Left kidney (tissue), 2 donors: ENCODE data around the gene ACP7. TPM values are rescaled to one million over a fixed set of nuclear protein-coding genes. Genes with fewer than 3 reads are reported as not detected.

ENCODE experiments used
- DNase-seq: peaks from one replicate; pipeline ENCODE4 v3.0.0-alpha.2; 2013
- polyA plus RNA-seq: library from polyadenylated mRNA; unstranded; fragments of 120-200 nt; gene quantifications from one replicate; pipeline ENCODE4 v1.2.1, GENCODE V29; 2013; ENCODE audit not compliant: insufficient read length

Gene ACP7
- polyA plus RNA-seq, 1 donor: 0.78 TPM

DNA sequence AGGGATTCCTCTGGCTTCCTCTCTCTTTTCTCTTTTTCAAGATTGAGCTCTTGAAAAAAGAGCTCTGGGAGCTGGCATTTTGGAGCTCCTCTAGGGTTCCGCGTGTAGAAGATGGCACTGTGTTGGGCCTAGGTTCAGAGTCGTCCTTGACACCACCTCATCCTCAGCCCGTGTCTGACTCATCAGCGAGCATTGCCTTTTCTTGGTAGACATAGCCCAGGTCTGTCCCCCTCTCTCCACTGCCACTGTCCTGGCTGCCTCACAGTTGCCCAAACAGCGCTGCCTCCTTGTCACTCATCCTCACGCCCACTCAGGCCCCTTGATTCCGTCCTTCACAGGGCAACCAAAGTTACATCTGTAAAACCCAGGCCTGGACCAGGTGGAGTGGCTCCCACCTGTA is 66.1 kb downstream of the ACP7 start:
- DNase-seq: no peak

DNA sequence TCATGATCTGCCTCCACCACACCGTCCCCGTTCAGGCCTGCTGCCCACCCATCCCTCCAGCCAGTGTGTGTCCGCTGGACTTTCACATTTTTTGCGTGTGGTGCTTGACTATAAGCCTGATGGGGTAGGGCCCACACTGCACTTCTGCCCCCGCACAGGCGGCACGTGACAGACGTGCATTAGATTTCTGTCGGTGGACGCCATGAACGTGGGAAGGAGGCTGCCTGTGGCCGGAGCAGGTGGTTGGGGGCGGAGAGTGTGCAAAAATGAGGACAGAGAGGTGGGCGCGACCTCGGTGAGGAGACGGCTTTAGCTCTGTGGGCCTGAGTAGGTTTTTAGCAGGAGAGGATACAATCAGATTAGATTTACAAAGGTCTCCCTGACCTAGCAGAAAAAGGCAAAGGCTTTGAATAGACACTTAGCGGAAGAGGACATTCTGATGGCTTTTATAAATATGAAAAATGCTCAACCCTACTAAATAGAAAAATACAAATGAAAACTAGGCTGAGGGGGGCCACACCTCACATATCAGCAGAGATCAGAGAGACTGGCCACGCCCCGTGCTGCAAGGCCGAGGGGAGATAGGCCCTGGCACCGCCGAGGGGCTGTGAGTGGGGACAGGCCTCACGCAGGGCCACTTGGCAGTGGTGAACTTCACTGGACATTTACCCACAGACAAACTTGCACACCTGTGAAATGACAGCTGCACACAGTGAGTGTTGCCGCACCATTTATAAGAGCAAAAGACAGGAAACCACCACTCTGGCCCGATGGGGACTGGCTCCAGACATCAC is 66.8 kb downstream of the ACP7 start:
- no peak for DNase-seq

DNA sequence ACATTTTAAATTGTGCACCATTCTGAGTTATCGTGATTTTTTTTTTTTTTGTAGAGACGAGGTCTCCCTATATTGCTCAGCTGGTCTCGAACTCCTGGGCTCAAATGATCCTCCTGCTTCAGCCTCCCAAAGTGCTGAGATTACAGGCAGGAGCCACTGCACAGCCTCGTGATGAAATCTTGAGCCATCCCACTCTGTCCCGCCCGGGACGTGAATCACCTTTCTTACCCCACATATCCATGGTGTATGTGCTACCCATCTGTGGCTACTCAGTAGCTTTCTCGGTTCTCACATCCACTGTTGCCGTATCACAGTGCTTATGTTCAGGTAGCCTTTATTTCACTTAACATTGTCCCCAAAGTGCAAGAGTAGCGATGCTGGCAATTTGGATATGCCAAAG is 67.9 kb downstream of the ACP7 start:
- no peak for DNase-seq

DNA sequence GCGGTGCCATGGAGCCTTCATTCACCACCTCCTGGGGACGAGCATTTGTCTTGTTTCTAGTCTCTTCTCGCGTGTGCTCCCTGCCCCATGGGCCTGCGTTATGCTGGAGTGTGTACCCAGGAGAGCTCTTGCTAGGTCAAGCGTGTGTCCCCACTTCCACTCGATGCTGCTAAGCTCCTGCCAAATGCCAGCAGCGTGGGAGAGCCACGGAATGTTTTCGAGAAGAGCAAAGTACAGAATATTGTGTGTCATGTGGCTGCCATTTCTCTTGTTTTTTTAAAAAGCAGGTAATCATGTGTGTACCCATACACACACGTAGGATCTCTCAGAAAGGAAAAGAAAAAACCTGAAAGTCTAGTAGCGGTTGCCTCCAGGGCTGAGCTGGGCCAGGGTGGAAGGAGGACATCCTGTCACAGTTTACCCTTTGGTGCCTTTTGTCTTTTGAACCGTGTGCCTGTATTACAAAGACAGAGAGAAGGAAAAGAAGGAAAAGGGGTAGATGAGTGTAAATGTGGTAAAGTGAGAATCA is 70.0 kb downstream of the ACP7 start:
- no peak for DNase-seq

DNA sequence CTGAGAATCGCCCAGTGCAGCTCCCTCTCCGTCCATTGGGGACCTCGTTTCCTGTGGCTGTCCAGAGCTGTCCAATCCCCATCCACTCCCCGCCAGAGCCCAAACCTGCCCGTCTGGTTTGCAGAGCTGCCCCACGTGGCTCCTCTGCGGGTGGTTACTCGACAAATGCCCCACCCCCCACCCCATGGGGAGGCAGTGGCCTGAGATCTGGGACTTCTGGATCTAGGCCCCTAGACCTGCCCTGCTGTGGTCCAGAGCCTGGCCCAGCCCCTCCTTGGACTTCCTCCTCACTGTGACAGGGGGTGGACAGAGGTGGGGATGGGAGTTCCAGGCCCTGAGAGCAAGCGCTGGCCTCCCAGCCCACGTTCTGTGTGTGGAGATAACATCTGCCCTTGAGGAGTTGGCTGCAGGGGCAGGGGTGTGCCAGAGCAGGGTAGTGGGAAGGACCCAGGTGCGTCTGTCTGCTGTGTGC is 70.5 kb downstream of the ACP7 start:
- DNase-seq: no peak

DNA sequence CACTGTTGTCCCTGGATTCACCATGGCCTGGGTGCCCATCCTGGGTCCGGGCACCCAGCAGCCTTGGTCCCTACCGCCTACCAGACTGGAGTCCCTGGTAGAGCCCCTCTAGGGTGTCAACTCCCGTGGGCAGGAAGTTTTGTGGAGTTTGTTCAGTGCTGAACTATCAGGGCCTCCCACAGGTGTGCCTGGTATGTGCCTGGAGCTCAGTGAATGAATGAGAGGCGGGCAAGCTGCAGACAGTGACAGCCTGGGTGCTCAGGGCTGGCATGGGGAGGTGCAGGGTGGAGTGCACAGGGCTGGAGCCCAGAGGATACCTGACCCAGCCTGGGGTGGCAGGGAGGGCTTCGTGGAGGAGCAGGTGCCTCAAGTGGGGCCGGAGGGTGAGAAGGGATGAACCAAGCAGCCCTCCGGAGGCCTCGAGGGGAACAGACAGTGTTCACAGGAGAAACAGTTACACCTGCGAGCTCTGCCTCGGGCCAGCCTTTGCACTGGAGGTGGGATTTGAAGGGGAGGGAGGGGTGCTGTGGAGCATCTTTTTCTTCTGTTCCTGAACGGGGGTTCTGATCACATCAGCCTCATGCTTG is 71.0 kb downstream of the ACP7 start:
- no peak for DNase-seq

DNA sequence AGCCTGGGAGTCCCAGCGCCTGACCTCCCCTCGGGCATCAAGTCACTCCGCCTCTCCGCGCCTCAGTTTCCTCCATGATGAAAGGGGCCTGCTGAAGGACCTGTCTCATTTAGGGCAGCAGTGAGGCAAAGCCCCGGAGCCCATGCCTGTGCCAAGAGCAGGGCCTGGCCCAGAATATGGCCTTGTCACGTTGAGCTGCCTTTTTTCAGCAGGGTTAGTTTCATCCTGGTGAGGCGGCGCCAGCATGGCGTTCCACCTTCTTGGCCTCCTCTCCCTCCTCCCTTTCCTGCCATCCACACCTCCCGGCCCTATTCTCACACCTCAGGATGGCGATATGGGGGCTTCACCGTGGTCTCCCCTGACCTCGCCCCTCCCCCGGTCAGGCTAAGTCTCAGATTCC is 71.6 kb downstream of the ACP7 start:
- no peak for DNase-seq

DNA sequence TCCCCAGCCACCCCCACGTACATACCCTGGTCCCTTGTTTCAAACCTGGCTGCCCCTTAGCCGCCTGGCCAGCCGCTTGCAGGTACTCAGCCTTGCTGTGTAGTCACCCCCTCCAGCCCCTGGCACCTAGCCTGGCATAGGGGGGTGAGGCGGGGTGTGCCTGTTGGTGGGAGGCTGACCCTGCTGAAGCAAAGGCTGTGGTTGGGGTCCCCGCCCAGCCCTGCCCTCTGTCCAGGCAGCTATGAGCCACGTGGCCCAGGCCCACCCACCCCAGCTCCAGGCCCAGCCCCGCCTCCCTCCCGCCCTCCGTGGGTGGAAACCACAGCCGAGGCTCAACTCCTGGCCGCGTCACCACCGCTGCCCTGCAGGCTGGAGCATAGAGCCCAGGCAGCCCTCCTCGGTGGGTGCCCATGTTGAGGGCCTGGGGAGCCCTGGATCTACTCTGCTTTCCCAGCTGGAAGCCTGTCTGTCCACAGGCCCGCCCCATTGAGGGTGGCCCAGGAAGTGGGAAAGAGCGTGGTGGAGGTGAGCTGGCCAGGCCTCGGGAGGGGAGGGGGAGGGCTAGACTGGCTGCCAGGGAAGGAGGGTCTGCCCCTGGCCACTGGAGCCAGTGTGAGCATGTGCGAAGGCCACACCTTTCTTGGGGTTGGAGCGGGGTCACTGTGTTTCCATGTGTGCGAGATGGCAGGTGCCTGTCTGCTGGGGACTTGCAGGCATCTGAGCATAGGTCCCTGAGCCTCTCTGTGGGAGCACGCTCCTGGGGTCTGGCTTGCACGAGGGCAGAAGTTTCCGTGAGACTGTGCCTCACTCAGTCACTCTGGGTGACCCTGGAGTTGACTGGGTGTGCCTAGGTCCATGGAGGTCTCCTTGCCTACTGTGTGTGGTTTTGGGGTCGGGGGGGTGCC is 72.4 kb downstream of the ACP7 start:
- DNase-seq: no peak

DNA sequence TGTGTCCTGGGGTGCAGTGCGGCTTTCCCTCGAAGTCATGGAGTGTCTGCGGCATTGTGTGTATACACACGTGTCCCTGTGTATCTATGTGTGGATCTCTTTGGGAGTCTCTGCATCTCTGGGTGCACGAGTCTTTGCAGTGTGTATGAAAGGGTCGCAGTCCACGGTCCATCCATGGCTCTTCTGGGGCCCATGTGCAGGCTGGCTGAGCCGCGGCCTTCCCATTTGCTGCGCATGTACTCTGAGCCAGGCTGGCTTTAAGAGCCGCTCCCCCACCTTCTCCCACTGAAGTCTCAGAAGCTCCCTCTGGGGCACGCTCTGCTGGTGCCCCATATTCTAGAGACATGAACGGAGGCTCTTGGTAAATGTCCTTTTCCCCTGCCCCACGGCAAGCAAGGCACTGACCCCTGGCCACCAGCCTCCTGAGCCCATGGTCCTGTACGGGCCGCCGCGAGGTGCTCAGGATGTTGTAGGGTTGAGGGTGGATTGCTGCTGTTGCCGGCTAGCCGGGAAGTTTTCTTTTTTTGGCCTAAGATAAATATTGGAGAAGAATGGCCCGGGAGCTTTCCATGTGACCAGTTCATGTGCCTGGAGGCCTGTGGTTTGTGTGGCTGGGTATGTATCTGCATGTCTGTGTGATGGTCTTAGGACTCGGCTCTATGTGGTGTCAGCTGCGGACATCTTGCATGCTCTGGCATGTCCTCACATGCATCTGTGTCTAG is 73.3 kb downstream of the ACP7 start:
- DNase-seq: no peak

DNA sequence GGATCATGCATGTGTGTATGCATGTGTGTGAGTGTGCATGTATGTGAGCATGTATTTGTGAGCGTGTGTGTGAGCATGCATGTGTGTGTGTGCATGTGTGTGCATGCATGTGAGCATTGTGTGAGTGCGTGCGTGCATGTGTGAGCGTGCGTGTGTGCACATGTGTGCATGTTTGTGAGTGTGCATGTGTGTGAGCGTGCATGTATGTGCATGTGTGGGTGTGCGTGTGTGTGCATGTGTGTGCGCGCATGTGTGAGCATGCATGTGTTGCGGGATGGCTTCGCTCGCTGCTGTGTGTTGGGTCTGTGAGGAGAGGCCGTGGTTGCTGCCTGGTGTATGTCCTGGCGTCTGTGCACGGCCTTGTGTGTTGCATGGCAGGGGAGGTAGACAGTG is 73.8 kb downstream of the ACP7 start:
- DNase-seq: no peak

DNA sequence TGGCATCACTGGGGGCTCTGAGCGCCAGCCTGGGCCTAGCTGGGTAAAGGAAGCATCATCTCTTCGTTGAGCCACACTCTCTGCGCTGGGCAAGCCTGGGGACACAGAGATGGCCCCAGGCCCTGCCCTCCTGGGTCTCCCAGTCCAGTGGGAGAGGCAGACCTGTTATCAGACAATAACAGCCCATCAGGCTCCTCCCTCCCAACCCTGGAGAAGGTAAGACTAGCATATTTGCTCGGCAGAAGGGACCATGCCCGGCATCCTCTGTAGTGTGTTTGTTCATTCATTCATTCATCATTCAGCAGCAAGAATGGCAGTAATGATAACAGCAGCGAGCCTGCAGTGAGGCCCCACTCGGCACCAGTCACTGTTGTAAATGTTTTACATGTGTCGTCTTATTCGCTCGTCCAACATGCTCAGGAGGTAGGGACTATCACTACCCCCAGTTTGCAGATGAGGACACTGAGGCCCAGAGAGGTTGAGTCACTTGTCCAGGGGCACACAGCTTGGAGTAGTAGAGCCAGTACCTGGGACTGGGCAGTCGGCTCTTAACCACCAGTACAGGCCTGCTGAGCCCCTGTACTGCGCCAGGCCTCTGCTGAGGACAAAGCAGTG is 74.6 kb downstream of the ACP7 start:
- no peak for DNase-seq

DNA sequence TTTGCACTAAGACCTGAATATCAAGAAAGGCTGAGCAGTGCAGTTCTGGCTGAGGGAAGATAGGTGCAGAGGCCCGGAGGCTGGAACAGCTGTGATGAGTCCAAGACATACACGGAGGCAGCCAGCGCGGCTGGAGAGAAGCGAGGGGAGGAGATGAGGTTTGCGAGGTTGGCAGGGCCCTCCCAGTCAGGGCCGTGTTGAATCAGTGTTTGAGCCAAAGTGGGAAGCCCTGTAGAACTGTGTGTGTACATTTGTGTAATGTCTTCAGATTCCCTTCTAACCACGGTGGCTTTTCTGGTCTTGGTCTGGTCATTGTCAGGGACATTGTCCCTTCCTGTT is 76.3 kb downstream of the ACP7 start:
- no peak for DNase-seq

Other genes with a start within 250 kb of the ACP7 start
- gene HNRNPL, start 234.4 kb upstream of the ACP7 start, polyA plus RNA-seq: 538 TPM
- 7.4 TPM for gene RINL, start 206.1 kb upstream of the ACP7 start, polyA plus RNA-seq
- 41.7 TPM for gene SIRT2, start 184.8 kb upstream of the ACP7 start, polyA plus RNA-seq
- 6.8 TPM for gene NFKBIB, start 184.4 kb upstream of the ACP7 start, polyA plus RNA-seq
- gene CCER2, start 172.2 kb upstream of the ACP7 start, polyA plus RNA-seq: 0.95 TPM
- 56.4 TPM for gene SARS2, start 153.6 kb upstream of the ACP7 start, polyA plus RNA-seq
- gene MRPS12, start 153.4 kb upstream of the ACP7 start, polyA plus RNA-seq: 16.2 TPM
- gene FBXO17, start 108.6 kb upstream of the ACP7 start, polyA plus RNA-seq: 88.0 TPM
- 8.4 TPM for gene FBXO27, start 51.8 kb upstream of the ACP7 start, polyA plus RNA-seq
- gene PAK4, start 41.4 kb downstream of the ACP7 start, polyA plus RNA-seq: 46.1 TPM
- 1.6 TPM for gene NCCRP1, start 112.6 kb downstream of the ACP7 start, polyA plus RNA-seq
- not detected for gene SYCN, start 119.9 kb downstream of the ACP7 start, polyA plus RNA-seq
- not detected for gene IFNL3, start 160.6 kb downstream of the ACP7 start, polyA plus RNA-seq
- gene IFNL4, start 164.5 kb downstream of the ACP7 start, polyA plus RNA-seq: not detected
- not detected for gene IFNL2, start 184.0 kb downstream of the ACP7 start, polyA plus RNA-seq
- not detected for gene IFNL1, start 212.0 kb downstream of the ACP7 start, polyA plus RNA-seq
- gene LRFN1, start 236.5 kb downstream of the ACP7 start, polyA plus RNA-seq: 1.2 TPM